ENCODE data around the gene ASPM.

DNA sequence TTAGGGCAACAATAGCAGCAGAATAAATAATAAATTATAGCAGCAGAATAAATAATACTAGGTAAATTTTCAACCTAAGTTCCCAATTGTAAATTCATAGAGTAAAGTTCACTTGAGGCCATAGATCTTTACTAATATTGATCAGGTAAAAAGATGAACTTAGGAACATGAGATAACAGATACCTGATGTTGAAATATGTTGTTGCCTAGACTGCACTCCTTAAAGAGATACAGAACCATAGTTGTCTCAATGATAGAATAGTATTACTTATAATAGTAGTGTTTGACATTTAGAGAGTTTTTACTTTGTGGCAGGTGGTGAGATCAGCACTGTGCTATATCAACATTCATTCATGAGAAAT, 79.0 kb downstream of the ASPM start:
- TF ChIP-seq, protein P1, sequence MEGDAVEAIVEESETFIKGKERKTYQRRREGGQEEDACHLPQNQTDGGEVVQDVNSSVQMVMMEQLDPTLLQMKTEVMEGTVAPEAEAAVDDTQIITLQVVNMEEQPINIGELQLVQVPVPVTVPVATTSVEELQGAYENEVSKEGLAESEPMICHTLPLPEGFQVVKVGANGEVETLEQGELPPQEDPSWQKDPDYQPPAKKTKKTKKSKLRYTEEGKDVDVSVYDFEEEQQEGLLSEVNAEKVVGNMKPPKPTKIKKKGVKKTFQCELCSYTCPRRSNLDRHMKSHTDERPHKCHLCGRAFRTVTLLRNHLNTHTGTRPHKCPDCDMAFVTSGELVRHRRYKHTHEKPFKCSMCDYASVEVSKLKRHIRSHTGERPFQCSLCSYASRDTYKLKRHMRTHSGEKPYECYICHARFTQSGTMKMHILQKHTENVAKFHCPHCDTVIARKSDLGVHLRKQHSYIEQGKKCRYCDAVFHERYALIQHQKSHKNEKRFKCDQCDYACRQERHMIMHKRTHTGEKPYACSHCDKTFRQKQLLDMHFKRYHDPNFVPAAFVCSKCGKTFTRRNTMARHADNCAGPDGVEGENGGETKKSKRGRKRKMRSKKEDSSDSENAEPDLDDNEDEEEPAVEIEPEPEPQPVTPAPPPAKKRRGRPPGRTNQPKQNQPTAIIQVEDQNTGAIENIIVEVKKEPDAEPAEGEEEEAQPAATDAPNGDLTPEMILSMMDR (IDR thresholded peaks at IDR 0.05), result no peak
- TF ChIP-seq EZH2 (IDR thresholded peaks at IDR 0.05) (no peak), EZH2phosphoT487 (IDR thresholded peaks at IDR 0.05) (no peak)
